ENCODE results near the gene EPC2. TPM values are rescaled to one million over a fixed set of nuclear protein-coding genes. Genes with fewer than 3 reads are reported as not detected.
A peak's percentile ranks its signal among the peaks of the same experiment; 100 is the strongest.

The EPC2 gene
- total and polyA plus RNA-seq, 2 donors from 2014 or later = 7.2 to 43.9 TPM

- no peak for FAIRE-seq
- intact Hi-C loops (cut with DNase I) = no loop called here
- H3K27ac ChIP-seq (ENCODE audit: low read depth in 2 of 2, low read length in 2 of 2) = no peak overlapping the region
Observed at GRCh38 chr2:148642891-148643416, 1.6 kb upstream of the EPC2 start.

GRCh38 chr2:148643421-148643820 is 1.1 kb upstream of the EPC2 start:
- intact Hi-C loops (cut with DNase I) = no loop called here
- H3K36me3 ChIP-seq (ENCODE audit: control insufficient read depth in 2 of 3, insufficient read depth in 3 of 3, low read length in 3 of 3) = no peaks in the 10 kb centered on the region
- DNase-seq (no peak), FAIRE-seq (no peak)
- H3K4me1 ChIP-seq (ENCODE audit: control insufficient read depth in 2 of 3, insufficient read depth in 2 of 3, low read depth in 1 of 3, low read length in 3 of 3) = peaks cover 2 to 7% (median 4%) of the 10 kb centered on the region in 3 donors
- no peaks in the 10 kb centered on the region for H3K27me3 ChIP-seq (ENCODE audit: control insufficient read depth, insufficient read depth, low read length)
- H3K27ac ChIP-seq (ENCODE audit: low read depth in 2 of 2, low read length in 2 of 2) = no peak overlapping the region
- no peak overlapping the region for H3K9ac ChIP-seq (ENCODE audit: low read length in 3 of 3)
- no peaks in the 10 kb centered on the region for H3K9me3 ChIP-seq (ENCODE audit: control insufficient read depth in 2 of 3, insufficient read depth in 1 of 3, low read length in 3 of 3)
- TF ChIP-seq CTCF (IDR thresholded peaks at IDR 0.05; ENCODE audit: borderline replicate concordance, extremely low read depth, insufficient read depth) = no peak
- peak overlapping the region; percentile 1 to 89 (median 85) for H3K4me3 ChIP-seq (ENCODE audit: low read length in 3 of 3)

More at GRCh38 chr2:148642891-148643416, 1.6 kb upstream of the EPC2 start:
- H3K9me3 ChIP-seq (ENCODE audit: control insufficient read depth in 2 of 3, insufficient read depth in 1 of 3, low read length in 3 of 3) = no peaks in the 10 kb centered on the region
- no peak overlapping the region for H3K9ac ChIP-seq (ENCODE audit: low read length in 3 of 3)
- peaks cover 2 to 7% (median 4%) of the 10 kb centered on the region in 3 donors for H3K4me1 ChIP-seq (ENCODE audit: control insufficient read depth in 2 of 3, insufficient read depth in 2 of 3, low read depth in 1 of 3, low read length in 3 of 3)
- DNase-seq = no peak
- H3K27me3 ChIP-seq (ENCODE audit: control insufficient read depth, insufficient read depth, low read length) = no peaks in the 10 kb centered on the region
- H3K36me3 ChIP-seq (ENCODE audit: control insufficient read depth in 2 of 3, insufficient read depth in 3 of 3, low read length in 3 of 3) = no peaks in the 10 kb centered on the region
- no peak for TF ChIP-seq CTCF (IDR thresholded peaks at IDR 0.05; ENCODE audit: borderline replicate concordance, extremely low read depth, insufficient read depth)
- H3K4me3 ChIP-seq (ENCODE audit: low read length in 3 of 3) = no peak overlapping the region

- no peaks in the 10 kb centered on the region for H3K27me3 ChIP-seq (ENCODE audit: control insufficient read depth, insufficient read depth, low read length)
- H3K9me3 ChIP-seq (ENCODE audit: control insufficient read depth in 2 of 3, insufficient read depth in 1 of 3, low read length in 3 of 3) = no peaks in the 10 kb centered on the region
- FAIRE-seq = peak; percentile 53
- H3K9ac ChIP-seq (ENCODE audit: low read length in 3 of 3) = peak overlapping the region; percentile 87 to 95 (median 88)
- H3K4me3 ChIP-seq (ENCODE audit: low read length in 3 of 3) = peak overlapping the region; percentile 85 to 95 (median 94)
- H3K4me1 ChIP-seq (ENCODE audit: control insufficient read depth in 2 of 3, insufficient read depth in 2 of 3, low read depth in 1 of 3, low read length in 3 of 3) = peaks cover 2 to 13% (median 4%) of the 10 kb centered on the region in 3 donors
- no peaks in the 10 kb centered on the region for H3K36me3 ChIP-seq (ENCODE audit: control insufficient read depth in 2 of 3, insufficient read depth in 3 of 3, low read length in 3 of 3)
- peak overlapping the region; percentile 99 to 100 for H3K27ac ChIP-seq (ENCODE audit: low read depth in 2 of 2, low read length in 2 of 2)
- intact Hi-C loops (cut with DNase I) = no loop called here
- peak; percentile 96 to 99 (median 98) for DNase-seq
- peak; percentile 31 for TF ChIP-seq CTCF (IDR thresholded peaks at IDR 0.05; ENCODE audit: borderline replicate concordance, extremely low read depth, insufficient read depth)
Observed at GRCh38 chr2:148644883-148645538, 460 bp downstream of the EPC2 start.

Data from kidney (tissue), 14 donors.